Measurements from ENCODE around the gene CYP2C18.

DNA sequence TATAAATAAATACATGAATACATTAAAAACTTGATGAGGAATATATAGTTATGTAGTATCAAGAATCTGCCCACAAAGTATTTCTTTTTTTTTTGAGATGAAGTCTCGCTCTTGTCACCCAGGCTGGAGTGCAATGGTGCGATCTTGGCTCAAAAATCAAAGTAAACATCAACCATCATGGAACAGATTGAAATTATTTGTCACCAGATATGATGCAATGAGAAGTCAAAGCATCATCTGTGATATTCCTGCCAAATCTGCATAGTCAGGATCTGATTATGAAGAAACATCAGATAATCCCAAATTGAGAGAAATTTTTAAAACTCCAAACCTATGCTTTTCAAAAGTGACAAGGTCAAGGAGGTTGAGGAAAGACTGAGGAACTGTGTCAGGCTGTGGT, 5.1 kb upstream of the CYP2C18 start:
- TF ChIP-seq, protein P1, sequence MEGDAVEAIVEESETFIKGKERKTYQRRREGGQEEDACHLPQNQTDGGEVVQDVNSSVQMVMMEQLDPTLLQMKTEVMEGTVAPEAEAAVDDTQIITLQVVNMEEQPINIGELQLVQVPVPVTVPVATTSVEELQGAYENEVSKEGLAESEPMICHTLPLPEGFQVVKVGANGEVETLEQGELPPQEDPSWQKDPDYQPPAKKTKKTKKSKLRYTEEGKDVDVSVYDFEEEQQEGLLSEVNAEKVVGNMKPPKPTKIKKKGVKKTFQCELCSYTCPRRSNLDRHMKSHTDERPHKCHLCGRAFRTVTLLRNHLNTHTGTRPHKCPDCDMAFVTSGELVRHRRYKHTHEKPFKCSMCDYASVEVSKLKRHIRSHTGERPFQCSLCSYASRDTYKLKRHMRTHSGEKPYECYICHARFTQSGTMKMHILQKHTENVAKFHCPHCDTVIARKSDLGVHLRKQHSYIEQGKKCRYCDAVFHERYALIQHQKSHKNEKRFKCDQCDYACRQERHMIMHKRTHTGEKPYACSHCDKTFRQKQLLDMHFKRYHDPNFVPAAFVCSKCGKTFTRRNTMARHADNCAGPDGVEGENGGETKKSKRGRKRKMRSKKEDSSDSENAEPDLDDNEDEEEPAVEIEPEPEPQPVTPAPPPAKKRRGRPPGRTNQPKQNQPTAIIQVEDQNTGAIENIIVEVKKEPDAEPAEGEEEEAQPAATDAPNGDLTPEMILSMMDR (conservative IDR thresholded peaks at IDR 0.05), result no peak
- TF ChIP-seq ZFX (IDR thresholded peaks at IDR 0.05), result no peak

All from C4-2B (cell line).